Aorta (tissue), 5 donors: ENCODE data around the gene NAMPT. TPM values are rescaled to one million over a fixed set of nuclear protein-coding genes. Genes with fewer than 3 reads are reported as not detected.

Source experiments
- ATAC-seq: fragments of 200-7000 bp; cut with Tn5 transposase; one replicate; pipeline ENCODE4 v1.9.1; 2022; ENCODE audit warnings: moderate library complexity; ENCODE audit not compliant: low FRiP score
- DNase-seq, 2 donors: peaks; one replicate each; pipeline ENCODE4 v3.0.0-alpha.2; 2020
- H3K27ac ChIP-seq, 2 donors: one replicate each; pipeline ENCODE4 v1.5.1; 2013; ENCODE audit warnings: low read length in 2 of 2, mild to moderate bottlenecking in 2 of 2, moderate library complexity in 2 of 2, control low read depth in 1 of 2, inconsistent platforms in 1 of 2, low read depth in 1 of 2
- H3K27me3 ChIP-seq, 2 donors: one replicate each; pipeline ENCODE4 v1.6.1; 2013; ENCODE audit warnings: control low read depth in 1 of 2, low read length in 1 of 2, mild to moderate bottlenecking in 1 of 2, moderate library complexity in 1 of 2; ENCODE audit not compliant: insufficient read depth in 2 of 2, control insufficient read depth in 1 of 2
- H3K36me3 ChIP-seq, 2 donors: one replicate each; pipeline ENCODE4 v1.6.1; 2013; ENCODE audit warnings: control low read depth in 1 of 2, low read length in 1 of 2, mild to moderate bottlenecking in 1 of 2; ENCODE audit not compliant: insufficient read depth in 2 of 2, control insufficient read depth in 1 of 2
- H3K4me1 ChIP-seq, 2 donors: one replicate each; pipeline ENCODE4 v1.6.1; 2013; ENCODE audit warnings: low read length in 2 of 2, control low read depth in 1 of 2, mild to moderate bottlenecking in 1 of 2, moderate library complexity in 1 of 2; ENCODE audit not compliant: insufficient read depth in 2 of 2, control insufficient read depth in 1 of 2
- H3K4me3 ChIP-seq, 2 donors: one replicate each; pipeline ENCODE4 v1.5.1; 2013; ENCODE audit warnings: low read length in 2 of 2, control low read depth in 1 of 2, mild to moderate bottlenecking in 1 of 2
- H3K9me3 ChIP-seq: one replicate; pipeline ENCODE4 v1.6.1; 2013; ENCODE audit warnings: mild to moderate bottlenecking, low read length; ENCODE audit not compliant: control insufficient read depth
- WGBS, 2 donors: extraction: QIAGEN DNeasy Blood & Tissue Kit; methylation state at CpG; one replicate each; pipeline ENCODE4 v1.1.7; 2013; 5-methylcytosine and 5-hydroxymethylcytosine counted together
- intact Hi-C, 2 donors: fragments of 100-400 bp; cut with DNase I; formaldehyde crosslinking; loops; one replicate each; pipeline versions ENCODE4 v1.14.2 to v1.15.0; 2022
- polyA plus RNA-seq, 2 donors: library from polyadenylated mRNA; stranded (reverse); fragments of 200-250 nt; gene quantifications; one replicate each; pipeline ENCODE4 v1.2.3, GENCODE V29; 2013
- total RNA-seq, 2 donors: library from RNA; stranded (reverse); fragmentation: NEBNext Ultra II Directional; extraction: Animal tissue kit (Norgen Biotek cat#: 25700); gene quantifications; one replicate each; pipeline ENCODE4 v1.2.1, GENCODE V29; 2021
- donor health status: healthy with polysubstance abuse.
- donor health status: Bipolar disorder and iron deficiency.
- donor health status: DM: no; HTN: no; CAD: no.
- donor health status: DM: no; HTN: no; CAD: no.
- donor health status: DM: yes; HTN: yes; CAD: no.

The NAMPT gene
- total and polyA plus RNA-seq, 4 donors = 36.2 to 534 (median 142) TPM

DNA sequence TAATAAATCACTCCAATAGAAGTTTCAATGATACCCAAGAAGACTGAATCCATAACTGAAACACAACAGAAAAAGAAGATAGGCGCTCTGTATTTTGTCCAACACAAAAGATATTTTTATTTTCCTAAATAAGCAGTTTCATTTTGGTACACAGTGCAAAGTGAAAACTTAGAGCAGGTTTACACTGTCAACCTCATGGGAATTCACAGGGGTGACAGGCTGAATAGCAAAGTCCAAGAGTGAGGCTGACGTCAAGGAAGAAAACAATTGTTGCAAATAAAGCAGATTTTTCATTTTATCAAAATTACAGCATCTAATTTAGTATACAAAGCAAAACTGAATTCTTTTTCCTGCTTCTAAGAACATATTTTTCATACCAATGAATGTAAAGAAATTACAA is 28.6 kb downstream of the NAMPT start:
- no peak for ATAC-seq
- Histone ChIP-seq H3K9me3 (no peaks in the 10 kb centered on the region), H3K36me3 (peaks cover 0 to 6% of the 10 kb centered on the region in 2 donors), H3K27me3 (no peaks in the 10 kb centered on the region), H3K27ac (no peak overlapping the region), H3K4me1 (no peaks in the 10 kb centered on the region), H3K4me3 (no peak overlapping the region)
- intact Hi-C loops = no loop called here
- no peak for DNase-seq
- WGBS, 2 donors = 81 to 88% methylated on average over 2 of the region's 2 CpGs

DNA sequence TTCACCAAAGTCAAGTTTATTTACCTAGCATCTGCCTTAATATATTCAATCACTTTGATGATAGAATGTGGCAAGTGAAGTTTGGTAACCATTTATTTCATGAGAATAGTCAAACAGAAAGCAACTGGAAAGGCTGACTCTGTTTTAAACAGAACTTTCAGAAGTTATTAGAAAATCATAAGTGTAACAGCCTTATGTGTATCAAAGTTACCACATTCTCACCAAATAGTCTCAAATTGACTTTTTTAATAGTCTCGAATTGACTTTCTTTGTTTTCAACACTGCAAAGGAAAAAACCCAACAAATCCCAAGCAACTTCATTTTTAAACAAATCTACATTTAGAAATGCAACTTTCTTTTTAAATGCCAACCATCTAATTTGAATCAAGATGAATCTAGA is 29.5 kb downstream of the NAMPT start:
- Histone ChIP-seq H3K36me3 (peaks cover 0 to 5% of the 10 kb centered on the region in 2 donors), H3K4me1 (no peaks in the 10 kb centered on the region), H3K27ac (no peak overlapping the region), H3K27me3 (no peaks in the 10 kb centered on the region), H3K9me3 (no peaks in the 10 kb centered on the region), H3K4me3 (no peak overlapping the region)
- intact Hi-C loops = no loop called here
- DNase-seq (no peak), ATAC-seq (no peak)
- WGBS, 2 donors = 97 to 98% methylated on average over 1 of the region's 1 CpG

DNA sequence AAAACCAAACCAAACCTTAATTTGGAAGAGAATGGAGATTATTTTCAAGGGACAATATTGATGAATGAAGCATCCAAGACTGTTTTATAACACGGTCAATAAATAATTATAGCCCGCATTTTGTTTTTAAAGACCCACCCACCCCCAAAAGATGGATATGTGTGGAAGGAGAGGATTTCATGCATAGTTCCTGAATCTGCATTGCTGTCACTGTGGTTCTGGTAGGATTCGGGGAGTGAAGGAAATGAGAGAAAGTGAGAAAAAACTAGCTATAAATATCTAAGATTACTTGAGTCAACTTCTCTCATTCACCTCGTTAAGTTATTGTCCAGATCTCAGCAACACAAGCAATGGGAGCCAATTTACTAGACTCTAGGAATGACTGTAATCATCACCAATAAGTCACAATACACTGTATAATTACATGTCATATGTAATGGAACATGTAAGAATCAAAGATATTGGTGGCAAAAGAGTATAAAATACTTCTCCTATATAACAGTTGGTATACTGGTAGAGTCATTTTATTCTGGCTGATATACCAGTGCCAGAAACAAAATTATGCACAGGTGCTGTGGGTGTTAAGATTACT is 30.2 kb downstream of the NAMPT start:
- Histone ChIP-seq H3K36me3 (no peaks in the 10 kb centered on the region), H3K9me3 (no peaks in the 10 kb centered on the region)
- no peak for DNase-seq

DNA sequence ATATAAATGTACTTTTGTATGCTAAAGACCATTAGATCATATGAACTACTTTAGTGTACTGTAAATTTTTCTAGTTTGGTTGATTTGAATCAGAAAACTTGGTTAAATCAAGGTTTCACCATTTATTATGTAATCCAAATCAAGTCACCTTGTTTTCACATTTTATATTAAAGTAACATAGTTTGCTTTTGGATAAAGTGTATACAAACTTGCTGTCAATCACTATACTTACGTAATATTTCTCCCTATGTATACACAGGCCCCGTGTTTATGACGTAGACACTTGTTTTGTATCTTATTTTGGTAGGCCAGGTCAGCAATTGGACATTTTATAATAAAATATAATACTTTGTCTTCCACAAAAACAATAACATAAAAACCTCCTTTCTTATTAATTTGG is 32.2 kb downstream of the NAMPT start:
- intact Hi-C loops = no loop called here
- H3K36me3 ChIP-seq = no peaks in the 10 kb centered on the region
- H3K9me3 ChIP-seq = no peaks in the 10 kb centered on the region

More for the DNA sequence above, 30.2 kb downstream of the NAMPT start:
- 91 to 95% methylated on average over 4 of the region's 4 CpGs for WGBS, 2 donors
- intact Hi-C loops = no loop called here
- Histone ChIP-seq H3K27me3 (no peaks in the 10 kb centered on the region), H3K27ac (no peak overlapping the region), H3K4me1 (no peaks in the 10 kb centered on the region), H3K4me3 (no peak overlapping the region)
- no peak for ATAC-seq

DNA sequence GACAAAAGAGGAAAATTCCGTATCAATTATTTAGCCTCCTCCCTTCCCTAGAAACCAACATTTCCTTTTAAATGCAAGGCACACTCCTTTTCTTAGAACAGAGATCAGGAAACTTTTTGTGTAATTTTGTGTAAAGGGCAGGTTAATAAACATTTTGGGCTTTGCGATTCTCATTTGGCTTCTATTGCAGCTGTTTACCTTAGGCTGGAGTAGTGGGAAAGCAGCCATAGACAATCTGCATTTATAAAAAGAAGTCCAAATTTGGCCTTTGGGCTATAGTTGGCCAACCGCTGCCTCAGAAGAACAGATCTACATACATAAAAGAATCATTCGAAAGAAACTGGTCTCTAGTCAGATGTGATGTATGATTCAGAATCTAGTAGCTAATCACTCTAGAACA is 35.3 kb downstream of the NAMPT start:
- DNase-seq (no peak), ATAC-seq (no peak)
- intact Hi-C loops = no loop called here
- 97 to 98% methylated on average over 4 of the region's 4 CpGs for WGBS, 2 donors
- H3K4me1 ChIP-seq = no peaks in the 10 kb centered on the region
- H3K27ac ChIP-seq = no peak overlapping the region
- H3K4me3 ChIP-seq = no peak overlapping the region
- H3K9me3 ChIP-seq = no peaks in the 10 kb centered on the region
- H3K36me3 ChIP-seq = peaks cover 0 to 6% of the 10 kb centered on the region in 2 donors
- H3K27me3 ChIP-seq = no peaks in the 10 kb centered on the region

More for the DNA sequence above, 32.2 kb downstream of the NAMPT start:
- Histone ChIP-seq H3K27me3 (no peaks in the 10 kb centered on the region), H3K27ac (no peak overlapping the region), H3K4me1 (no peaks in the 10 kb centered on the region), H3K4me3 (no peak overlapping the region)
- no peak for ATAC-seq
- DNase-seq = no peak
- WGBS, 2 donors = 95% methylated on average over 3 of the region's 3 CpGs

DNA sequence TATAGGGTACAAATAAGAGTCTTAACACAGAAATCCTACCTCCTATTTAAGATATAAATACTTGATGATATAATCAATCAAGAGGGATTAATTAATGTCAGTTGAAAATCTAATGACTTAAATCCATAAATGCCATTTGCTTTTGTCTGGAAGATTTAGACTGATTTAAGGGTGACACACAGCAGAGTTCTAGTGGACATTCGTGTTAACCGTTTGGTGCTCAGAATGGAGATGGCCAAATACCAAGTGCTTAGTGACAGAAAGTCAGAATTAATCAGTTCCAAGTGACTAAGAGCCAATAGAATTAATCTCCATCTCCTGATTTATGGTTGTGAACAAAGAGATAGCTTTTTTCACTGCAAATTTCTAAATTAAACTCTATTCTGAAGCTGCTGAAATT is 36.2 kb downstream of the NAMPT start:
- Histone ChIP-seq H3K9me3 (no peaks in the 10 kb centered on the region), H3K27ac (no peak overlapping the region), H3K4me1 (no peaks in the 10 kb centered on the region), H3K36me3 (peaks cover 0 to 6% of the 10 kb centered on the region in 2 donors), H3K27me3 (no peaks in the 10 kb centered on the region), H3K4me3 (no peak overlapping the region)
- ATAC-seq (no peak), DNase-seq (no peak)
- 95 to 98% methylated on average over 2 of the region's 2 CpGs for WGBS, 2 donors
- intact Hi-C loops = no loop called here

DNA sequence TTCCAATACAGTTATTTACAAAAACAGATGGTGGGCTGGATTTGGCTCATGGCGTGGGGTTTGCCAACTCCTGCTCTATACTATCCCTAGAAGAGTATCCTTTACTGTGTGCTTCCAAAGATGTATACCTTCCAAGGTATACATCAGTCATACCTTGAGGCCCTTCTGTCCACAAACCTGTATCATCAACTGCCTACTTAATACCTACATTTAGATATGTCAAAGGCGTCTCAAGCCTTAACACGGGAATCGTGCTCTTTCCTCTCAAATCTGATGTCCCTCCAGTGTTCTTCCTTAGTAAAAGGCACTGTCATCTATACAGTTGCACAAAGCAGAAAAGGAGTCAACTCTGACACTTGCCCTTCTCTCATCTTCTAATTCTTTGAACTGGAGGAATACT is 36.9 kb downstream of the NAMPT start:
- Histone ChIP-seq H3K27me3 (no peaks in the 10 kb centered on the region), H3K36me3 (peaks cover 0 to 6% of the 10 kb centered on the region in 2 donors), H3K4me3 (no peak overlapping the region), H3K27ac (no peak overlapping the region), H3K4me1 (no peaks in the 10 kb centered on the region), H3K9me3 (peaks cover 2% of the 10 kb centered on the region)
- 98 to 99% methylated on average over 4 of the region's 4 CpGs for WGBS, 2 donors
- DNase-seq (no peak), ATAC-seq (no peak)
- intact Hi-C loops = no loop called here

DNA sequence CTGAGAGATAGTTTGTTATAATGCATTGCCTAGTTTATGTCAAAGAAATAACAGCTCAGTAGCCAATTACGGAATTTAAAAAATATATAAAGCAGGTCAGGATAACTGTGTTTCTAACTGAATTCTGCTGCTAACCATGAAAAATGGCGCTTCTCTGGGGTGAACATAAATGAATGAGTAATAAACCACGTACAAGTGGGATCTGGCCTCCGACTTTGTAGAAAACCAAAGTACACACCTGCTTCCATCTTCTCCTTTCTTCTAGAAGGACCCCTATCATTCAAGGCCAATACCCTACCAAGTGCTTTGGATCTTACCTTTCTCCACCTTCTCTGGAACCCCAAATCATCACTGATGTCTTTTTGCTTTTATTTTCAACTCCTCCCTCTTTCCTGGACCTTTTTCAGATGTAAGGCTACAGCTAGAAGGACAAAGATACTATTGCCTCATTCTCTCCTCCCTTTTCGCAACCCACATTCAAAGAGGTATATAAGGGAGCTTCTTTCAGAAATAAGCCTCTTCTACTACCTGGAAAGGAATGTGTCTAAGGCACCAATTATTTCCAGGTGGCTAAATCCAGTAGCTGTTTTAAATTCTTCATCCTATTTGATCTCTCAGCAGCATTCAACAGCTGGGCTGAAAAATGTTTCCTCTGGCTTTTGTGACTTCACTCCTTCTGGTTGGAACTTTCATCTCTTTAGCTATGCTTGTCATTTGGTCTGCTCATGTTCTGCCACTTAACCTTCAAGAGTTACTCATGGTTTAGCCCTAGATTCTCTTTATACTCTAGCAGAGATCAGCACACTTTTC is 37.7 kb downstream of the NAMPT start:
- 87 to 89% methylated on average over 5 of the region's 5 CpGs for WGBS, 2 donors
- no peak for ATAC-seq
- intact Hi-C loops = no loop called here

DNA sequence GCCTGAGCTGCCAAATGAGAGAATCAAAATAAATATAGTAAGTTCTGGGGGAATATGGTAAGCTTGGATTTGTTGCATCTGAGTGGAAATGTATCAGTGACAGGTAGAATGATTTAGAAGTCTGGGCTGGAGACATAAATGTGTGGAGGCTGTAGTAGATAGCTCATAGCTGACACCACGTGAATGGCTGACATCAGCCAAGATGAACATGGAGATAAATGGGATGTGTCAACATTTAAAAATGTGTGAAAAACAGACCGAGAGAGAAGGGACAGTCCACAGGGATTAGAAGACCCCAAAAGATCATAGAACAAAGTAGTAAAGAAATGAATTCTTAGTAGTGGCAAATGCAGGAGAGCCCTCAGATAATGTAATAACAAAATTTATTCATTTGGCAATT is 40.9 kb downstream of the NAMPT start:
- no peak for ATAC-seq

More for the DNA sequence above, 37.7 kb downstream of the NAMPT start:
- Histone ChIP-seq H3K27me3 (no peaks in the 10 kb centered on the region), H3K4me1 (no peaks in the 10 kb centered on the region), H3K27ac (no peak overlapping the region), H3K4me3 (no peak overlapping the region), H3K36me3 (peaks cover 0 to 6% of the 10 kb centered on the region in 2 donors), H3K9me3 (peaks cover 2% of the 10 kb centered on the region)
- DNase-seq = no peak

More for the DNA sequence above, 40.9 kb downstream of the NAMPT start:
- 13 to 24% methylated on average over 2 of the region's 2 CpGs for WGBS, 2 donors
- Histone ChIP-seq H3K4me3 (no peak overlapping the region), H3K9me3 (peaks cover 2% of the 10 kb centered on the region), H3K27ac (no peak overlapping the region), H3K4me1 (no peaks in the 10 kb centered on the region), H3K27me3 (no peaks in the 10 kb centered on the region), H3K36me3 (peaks cover 0 to 6% of the 10 kb centered on the region in 2 donors)
- intact Hi-C loops = no loop called here
- DNase-seq = no peak
